Endodermal cell (in vitro differentiated cells): Measurements from ENCODE around the gene STX17. TPM values are rescaled to one million over a fixed set of nuclear protein-coding genes. Genes with fewer than 3 reads are reported as not detected.

Experiments used
- DNase-seq: peaks from one replicate; pipeline ENCODE4 v3.0.0-alpha.2; 2017
- H3K27ac ChIP-seq: 2 replicates; pipeline ENCODE4 v1.5.1; 2013; ENCODE audit warnings: mild to moderate bottlenecking, low read depth, low read length, moderate library complexity
- H3K27me3 ChIP-seq: 2 replicates; pipeline ENCODE4 v1.6.1; 2013; ENCODE audit warnings: mild to moderate bottlenecking, low read length, moderate library complexity; ENCODE audit not compliant: insufficient read depth, control insufficient read depth, poor library complexity, severe bottlenecking
- H3K36me3 ChIP-seq: 2 replicates; pipeline ENCODE4 v1.7.0; 2013; ENCODE audit warnings: mild to moderate bottlenecking, low read length, moderate library complexity; ENCODE audit not compliant: control insufficient read depth, insufficient read depth
- H3K4me1 ChIP-seq: one replicate; pipeline ENCODE4 v1.7.0; 2013; ENCODE audit warnings: low read length; ENCODE audit not compliant: control insufficient read depth, insufficient read depth
- H3K4me3 ChIP-seq: 2 replicates; pipeline ENCODE4 v1.5.1; 2013; ENCODE audit warnings: mild to moderate bottlenecking, low read length, moderate library complexity
- H3K9ac ChIP-seq: 2 replicates; pipeline ENCODE4 v1.6.1; 2013; ENCODE audit warnings: mild to moderate bottlenecking, low read length, moderate library complexity; ENCODE audit not compliant: poor library complexity, severe bottlenecking; ENCODE audit errors: extremely low read depth
- H3K9me3 ChIP-seq: 2 replicates; pipeline ENCODE4 v1.6.1; 2013; ENCODE audit warnings: mild to moderate bottlenecking, low read length, moderate library complexity; ENCODE audit not compliant: control insufficient read depth
- H3K27ac Mint-ChIP-seq: 2 replicates; pipeline ENCODE4 v1.8.0; 2020; ENCODE audit warnings: mixed read lengths
- H3K27me3 Mint-ChIP-seq: 2 replicates; pipeline ENCODE4 v1.8.0; 2021; ENCODE audit warnings: mild to moderate bottlenecking, mixed read lengths; ENCODE audit not compliant: insufficient read depth
- H3K36me3 Mint-ChIP-seq: 2 replicates; pipeline ENCODE4 v1.8.0; 2020; ENCODE audit warnings: low read depth, mixed read lengths
- H3K4me1 Mint-ChIP-seq: 2 replicates; pipeline ENCODE4 v1.8.0; 2020; ENCODE audit warnings: mixed read lengths
- H3K4me3 Mint-ChIP-seq: 2 replicates; pipeline ENCODE4 v1.8.0; 2020; ENCODE audit warnings: mild to moderate bottlenecking, moderate library complexity, mixed read lengths
- H3K9me3 Mint-ChIP-seq: 2 replicates; pipeline ENCODE4 v1.8.0; 2020; ENCODE audit warnings: mild to moderate bottlenecking, mixed read lengths
- WGBS, 2 experiments: methylation state at CpG; one replicate each; pipeline versions ENCODE4 v1.1.5 to v1.1.7; 2013; ENCODE audit warnings: missing lambda C conversion rate in 2 of 2, mixed read lengths in 1 of 2; ENCODE audit not compliant: insufficient coverage in 1 of 2, insufficient read length in 1 of 2; 5-methylcytosine and 5-hydroxymethylcytosine counted together
- total RNA-seq, 2 donors: library from RNA; stranded (reverse); fragmentation: NEBNext Ultra II Directional in 1 of 2; extraction: Animal tissue kit (Norgen Biotek cat#: 25700) in 1 of 2; gene quantifications; 2 replicates in 1 of 2; 3 replicates in 1 of 2; pipeline ENCODE4 v1.2.1, GENCODE V29; 2021
- TF ChIP-seq, protein P1 (sequence below): fragments of 200-600 bp; sonication (generic); conservative IDR thresholded peaks from 2 replicates; pipeline ENCODE4 v1.5.0; 2021; ENCODE audit warnings: antibody characterized with exemption, mild to moderate bottlenecking

Gene STX17
- total RNA-seq, 2 donors from 2014 or later = 31.6 to 47.4 TPM

DNA sequence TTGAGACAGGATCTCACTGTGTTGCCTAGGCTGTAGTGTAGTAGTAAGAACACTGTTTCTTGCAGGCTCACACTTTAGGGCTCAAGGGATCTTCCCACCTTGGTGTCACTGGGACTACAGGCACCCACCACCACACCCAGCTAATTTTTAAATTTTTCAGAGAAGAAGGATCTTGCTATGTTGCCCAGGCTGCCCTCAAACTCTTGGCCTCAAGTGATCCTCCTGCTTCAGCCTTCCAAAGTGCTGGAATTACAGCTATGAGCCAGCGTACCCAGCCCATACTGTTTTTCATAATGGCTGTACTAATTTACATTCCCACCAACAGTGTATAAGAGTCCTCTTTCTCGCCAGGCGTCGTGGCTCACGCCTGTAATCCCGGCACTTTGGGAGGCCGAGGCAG lies 5.1 kb downstream of the STX17 start:
- H3K27me3 Mint-ChIP-seq = no peaks in the 10 kb centered on the region
- Histone ChIP-seq H3K27ac (no peak overlapping the region), H3K9me3 (no peaks in the 10 kb centered on the region), H3K27me3 (no peaks in the 10 kb centered on the region), H3K36me3 (peaks cover 6% of the 10 kb centered on the region), H3K4me1 (no peaks in the 10 kb centered on the region), H3K9ac (no peak overlapping the region), H3K4me3 (no peak overlapping the region)
- H3K4me3 Mint-ChIP-seq = no peak overlapping the region
- DNase-seq = no peak
- H3K27ac Mint-ChIP-seq = no peak overlapping the region
- no peaks in the 10 kb centered on the region for H3K9me3 Mint-ChIP-seq
- WGBS, 2 experiments = 81 to 94% methylated on average over 6 to 7 of the region's 7 CpGs
- peaks cover 15% of the 10 kb centered on the region for H3K4me1 Mint-ChIP-seq
- TF ChIP-seq, protein P1, sequence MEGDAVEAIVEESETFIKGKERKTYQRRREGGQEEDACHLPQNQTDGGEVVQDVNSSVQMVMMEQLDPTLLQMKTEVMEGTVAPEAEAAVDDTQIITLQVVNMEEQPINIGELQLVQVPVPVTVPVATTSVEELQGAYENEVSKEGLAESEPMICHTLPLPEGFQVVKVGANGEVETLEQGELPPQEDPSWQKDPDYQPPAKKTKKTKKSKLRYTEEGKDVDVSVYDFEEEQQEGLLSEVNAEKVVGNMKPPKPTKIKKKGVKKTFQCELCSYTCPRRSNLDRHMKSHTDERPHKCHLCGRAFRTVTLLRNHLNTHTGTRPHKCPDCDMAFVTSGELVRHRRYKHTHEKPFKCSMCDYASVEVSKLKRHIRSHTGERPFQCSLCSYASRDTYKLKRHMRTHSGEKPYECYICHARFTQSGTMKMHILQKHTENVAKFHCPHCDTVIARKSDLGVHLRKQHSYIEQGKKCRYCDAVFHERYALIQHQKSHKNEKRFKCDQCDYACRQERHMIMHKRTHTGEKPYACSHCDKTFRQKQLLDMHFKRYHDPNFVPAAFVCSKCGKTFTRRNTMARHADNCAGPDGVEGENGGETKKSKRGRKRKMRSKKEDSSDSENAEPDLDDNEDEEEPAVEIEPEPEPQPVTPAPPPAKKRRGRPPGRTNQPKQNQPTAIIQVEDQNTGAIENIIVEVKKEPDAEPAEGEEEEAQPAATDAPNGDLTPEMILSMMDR = no peak
- H3K36me3 Mint-ChIP-seq = peaks cover 11% of the 10 kb centered on the region

DNA sequence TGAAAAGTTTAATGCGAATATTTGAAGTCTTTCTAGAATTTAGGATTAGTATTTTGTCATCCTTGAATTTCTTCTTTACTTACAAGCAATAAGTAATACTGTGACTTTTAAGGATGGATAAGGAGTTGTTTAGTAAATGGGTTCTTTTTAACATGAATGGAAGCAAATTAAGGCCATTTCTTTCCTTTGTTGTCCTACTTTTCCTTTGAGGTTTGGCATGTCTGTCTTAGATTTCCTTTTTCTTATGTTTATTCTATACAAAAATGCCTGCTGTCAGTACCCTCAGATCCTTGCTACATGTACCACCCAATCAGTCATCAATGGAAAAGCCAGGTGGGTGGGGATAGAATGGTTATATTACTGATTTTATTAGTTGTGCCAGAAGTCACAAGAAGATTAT lies 10.2 kb downstream of the STX17 start:
- TF ChIP-seq, protein P1 = no peak

DNA sequence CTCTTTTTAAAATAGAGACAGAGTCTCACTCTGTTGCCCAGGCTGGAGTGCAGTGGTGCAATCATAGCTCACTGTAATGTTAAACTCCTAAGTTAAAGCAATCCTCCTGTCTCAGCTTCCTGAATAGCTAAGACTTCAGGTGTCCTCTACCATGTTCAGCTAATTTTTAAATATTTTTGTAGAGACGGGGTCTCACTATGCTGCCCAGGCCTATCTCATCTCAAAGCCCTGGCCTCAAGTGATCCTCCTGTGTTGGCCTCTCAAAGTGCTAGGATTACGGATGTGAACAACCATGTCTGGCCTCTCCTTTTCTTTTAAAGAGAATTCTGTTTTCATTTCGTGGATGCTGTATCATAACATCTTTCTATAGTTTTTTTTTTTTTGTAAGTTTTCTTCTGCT lies 11.7 kb downstream of the STX17 start:
- TF ChIP-seq, protein P1 = no peak
- H3K27ac ChIP-seq = no peak overlapping the region
- H3K27ac Mint-ChIP-seq = no peak overlapping the region
- H3K4me3 Mint-ChIP-seq = no peak overlapping the region
- peaks cover 44% of the 10 kb centered on the region for H3K36me3 Mint-ChIP-seq
- peaks cover 26% of the 10 kb centered on the region for H3K4me1 Mint-ChIP-seq
- no peaks in the 10 kb centered on the region for H3K27me3 ChIP-seq
- no peak for DNase-seq
- peaks cover 12% of the 10 kb centered on the region for H3K9me3 ChIP-seq
- H3K4me1 ChIP-seq = peaks cover 4% of the 10 kb centered on the region
- no peaks in the 10 kb centered on the region for H3K27me3 Mint-ChIP-seq
- peaks cover 39% of the 10 kb centered on the region for H3K36me3 ChIP-seq
- no peak overlapping the region for H3K4me3 ChIP-seq
- H3K9me3 Mint-ChIP-seq = peaks cover 6% of the 10 kb centered on the region
- no peak overlapping the region for H3K9ac ChIP-seq
- WGBS, 2 experiments = 93 to 95% methylated on average over 2 to 3 of the region's 3 CpGs

More for the DNA sequence above, 10.2 kb downstream of the STX17 start:
- no peaks in the 10 kb centered on the region for H3K9me3 ChIP-seq
- H3K9ac ChIP-seq = no peak overlapping the region
- H3K4me1 Mint-ChIP-seq = peaks cover 17% of the 10 kb centered on the region
- H3K27ac ChIP-seq = no peak overlapping the region
- no peak for DNase-seq
- H3K36me3 Mint-ChIP-seq = peaks cover 30% of the 10 kb centered on the region
- no peak overlapping the region for H3K4me3 Mint-ChIP-seq
- H3K27me3 ChIP-seq = no peaks in the 10 kb centered on the region
- WGBS, 2 experiments = 70% methylated on average over 1 of the region's 1 CpG; no CpG with 5 or more reads in 1 of the 2 experiments
- H3K27me3 Mint-ChIP-seq = no peaks in the 10 kb centered on the region
- peaks cover 26% of the 10 kb centered on the region for H3K36me3 ChIP-seq
- no peaks in the 10 kb centered on the region for H3K9me3 Mint-ChIP-seq
- H3K4me3 ChIP-seq = no peak overlapping the region
- H3K4me1 ChIP-seq = peaks cover 4% of the 10 kb centered on the region
- H3K27ac Mint-ChIP-seq = no peak overlapping the region
